ENCODE measurements around the gene NFASC. TPM values are rescaled to one million over a fixed set of nuclear protein-coding genes. Genes with fewer than 3 reads are reported as not detected.

Gene NFASC
- total RNA-seq, 2 donors from 2014 or later, result 4.4 to 7.6 TPM

DNA sequence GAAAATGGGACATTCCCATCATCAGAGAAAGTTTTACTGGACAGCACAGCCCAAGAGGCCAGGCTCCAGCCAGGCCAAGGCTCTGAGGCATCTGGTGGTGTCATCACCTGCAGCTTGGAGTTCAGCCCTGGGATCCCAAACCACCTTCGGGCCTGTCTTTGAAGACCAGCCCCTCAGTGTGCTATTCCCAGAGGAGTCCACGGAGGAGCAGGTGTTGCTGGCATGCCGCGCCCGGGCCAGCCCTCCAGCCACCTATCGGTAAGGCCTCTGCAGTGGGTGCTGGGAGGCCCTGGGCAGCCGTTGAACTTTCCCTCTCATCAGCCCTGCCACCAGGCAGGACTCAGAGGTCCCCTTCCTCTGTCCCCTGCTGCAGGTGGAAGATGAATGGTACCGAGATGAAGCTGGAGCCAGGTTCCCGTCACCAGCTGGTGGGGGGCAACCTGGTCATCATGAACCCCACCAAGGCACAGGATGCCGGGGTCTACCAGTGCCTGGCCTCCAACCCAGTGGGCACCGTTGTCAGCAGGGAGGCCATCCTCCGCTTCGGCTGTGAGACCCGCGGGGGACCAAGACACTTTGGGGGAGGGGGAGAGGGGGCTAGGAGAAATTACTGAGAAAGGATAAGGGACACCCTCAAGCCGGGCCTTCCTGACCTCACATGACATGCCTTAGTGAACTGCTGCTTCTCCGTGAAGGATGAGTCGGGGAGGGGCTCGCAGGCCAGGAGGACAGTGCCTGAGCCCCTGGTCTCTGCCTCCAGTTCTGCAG is 187.3 kb downstream of the NFASC start:
- DNase-seq (no peak), ATAC-seq (no peak)
- Histone ChIP-seq H3K4me1 (peaks cover 6% of the 10 kb centered on the region), H3K27me3 (no peaks in the 10 kb centered on the region), H3K36me3 (replicated peaks in 1 of 2; ENCODE audit: insufficient read depth in 1 of 2, low read depth in 2 of 2) (no peaks in the 10 kb centered on the region), H3K9me3 (no peaks in the 10 kb centered on the region), H3K27ac (no peak overlapping the region), H3K4me3 (no peak overlapping the region)
- TF ChIP-seq, protein P1, sequence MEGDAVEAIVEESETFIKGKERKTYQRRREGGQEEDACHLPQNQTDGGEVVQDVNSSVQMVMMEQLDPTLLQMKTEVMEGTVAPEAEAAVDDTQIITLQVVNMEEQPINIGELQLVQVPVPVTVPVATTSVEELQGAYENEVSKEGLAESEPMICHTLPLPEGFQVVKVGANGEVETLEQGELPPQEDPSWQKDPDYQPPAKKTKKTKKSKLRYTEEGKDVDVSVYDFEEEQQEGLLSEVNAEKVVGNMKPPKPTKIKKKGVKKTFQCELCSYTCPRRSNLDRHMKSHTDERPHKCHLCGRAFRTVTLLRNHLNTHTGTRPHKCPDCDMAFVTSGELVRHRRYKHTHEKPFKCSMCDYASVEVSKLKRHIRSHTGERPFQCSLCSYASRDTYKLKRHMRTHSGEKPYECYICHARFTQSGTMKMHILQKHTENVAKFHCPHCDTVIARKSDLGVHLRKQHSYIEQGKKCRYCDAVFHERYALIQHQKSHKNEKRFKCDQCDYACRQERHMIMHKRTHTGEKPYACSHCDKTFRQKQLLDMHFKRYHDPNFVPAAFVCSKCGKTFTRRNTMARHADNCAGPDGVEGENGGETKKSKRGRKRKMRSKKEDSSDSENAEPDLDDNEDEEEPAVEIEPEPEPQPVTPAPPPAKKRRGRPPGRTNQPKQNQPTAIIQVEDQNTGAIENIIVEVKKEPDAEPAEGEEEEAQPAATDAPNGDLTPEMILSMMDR (IDR thresholded peaks at IDR 0.05), result no peak
- TF ChIP-seq POLR2A (IDR thresholded peaks at IDR 0.05), result no peak
- WGBS, 2 donors, result 84 to 95% methylated on average over 10 to 14 of the region's 19 CpGs
- intact Hi-C loops (cut with DNase I), result loop anchor here (5.0 kb wide), 1 partner anchor 66 kb away; no protein-coding TSS in a partner anchor

DNA sequence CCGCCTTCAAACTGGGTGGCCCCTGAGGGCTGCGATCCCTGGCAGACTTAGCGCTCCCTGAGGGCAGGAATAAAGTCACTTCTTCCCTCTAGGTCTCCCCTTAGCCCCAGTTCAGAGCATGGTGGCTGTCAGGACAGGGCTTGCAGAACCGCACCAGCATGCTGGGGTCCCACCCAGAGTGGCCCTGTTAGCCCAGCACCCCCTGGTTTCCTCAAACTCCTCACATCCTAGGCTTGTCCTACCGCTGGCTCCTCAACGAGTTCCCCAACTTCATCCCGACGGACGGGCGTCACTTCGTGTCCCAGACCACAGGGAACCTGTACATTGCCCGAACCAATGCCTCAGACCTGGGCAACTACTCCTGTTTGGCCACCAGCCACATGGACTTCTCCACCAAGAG is 188.2 kb downstream of the NFASC start:
- H3K9me3 ChIP-seq, result no peaks in the 10 kb centered on the region
- ATAC-seq (no peak), DNase-seq (no peak)
- no peak overlapping the region for H3K4me3 ChIP-seq
- H3K4me1 ChIP-seq, result peaks cover 6% of the 10 kb centered on the region
- WGBS, 2 donors, result 88 to 91% methylated on average over 12 of the region's 12 CpGs
- intact Hi-C loops (cut with DNase I), result loop anchor here (5.0 kb wide), 1 partner anchor 67 kb away; no protein-coding TSS in a partner anchor
- no peaks in the 10 kb centered on the region for H3K27me3 ChIP-seq
- H3K36me3 ChIP-seq (replicated peaks in 1 of 2; ENCODE audit: insufficient read depth in 1 of 2, low read depth in 2 of 2), result no peaks in the 10 kb centered on the region
- no peak overlapping the region for H3K27ac ChIP-seq
- no peak for TF ChIP-seq POLR2A (IDR thresholded peaks at IDR 0.05)
- TF ChIP-seq, protein P1 (IDR thresholded peaks at IDR 0.05), result no peak

DNA sequence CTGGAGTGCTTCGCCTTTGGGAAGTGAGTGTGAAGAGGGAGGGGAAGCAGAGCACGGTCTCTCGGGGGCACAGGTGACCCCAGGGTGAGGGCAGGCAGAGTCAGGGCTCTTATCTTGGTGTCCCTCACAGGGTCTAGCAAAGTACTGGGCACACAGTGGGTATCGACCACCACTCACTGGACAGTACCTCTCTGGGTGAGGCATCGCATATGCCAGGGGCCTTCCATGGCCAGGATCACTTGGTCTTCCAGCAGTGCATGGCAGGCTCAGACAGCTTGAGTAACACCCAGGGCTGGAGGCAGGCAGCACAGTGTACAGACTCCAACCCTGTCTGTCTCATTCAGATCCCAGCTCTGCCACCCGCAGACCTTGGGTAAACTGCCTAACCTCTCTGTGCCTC is 189.0 kb downstream of the NFASC start:
- Histone ChIP-seq H3K27me3 (no peaks in the 10 kb centered on the region), H3K27ac (no peak overlapping the region), H3K4me3 (no peak overlapping the region), H3K9me3 (no peaks in the 10 kb centered on the region), H3K36me3 (replicated peaks in 1 of 2; ENCODE audit: insufficient read depth in 1 of 2, low read depth in 2 of 2) (no peaks in the 10 kb centered on the region), H3K4me1 (peaks cover 6% of the 10 kb centered on the region)
- WGBS, 2 donors, result 87 to 100% methylated on average over 1 to 6 of the region's 6 CpGs
- ATAC-seq (no peak), DNase-seq (no peak)
- intact Hi-C loops (cut with DNase I), result loop anchor here (5.0 kb wide), 1 partner anchor 67 kb away; no protein-coding TSS in a partner anchor
- TF ChIP-seq, protein P1 (IDR thresholded peaks at IDR 0.05), result no peak
- no peak for TF ChIP-seq POLR2A (IDR thresholded peaks at IDR 0.05)

DNA sequence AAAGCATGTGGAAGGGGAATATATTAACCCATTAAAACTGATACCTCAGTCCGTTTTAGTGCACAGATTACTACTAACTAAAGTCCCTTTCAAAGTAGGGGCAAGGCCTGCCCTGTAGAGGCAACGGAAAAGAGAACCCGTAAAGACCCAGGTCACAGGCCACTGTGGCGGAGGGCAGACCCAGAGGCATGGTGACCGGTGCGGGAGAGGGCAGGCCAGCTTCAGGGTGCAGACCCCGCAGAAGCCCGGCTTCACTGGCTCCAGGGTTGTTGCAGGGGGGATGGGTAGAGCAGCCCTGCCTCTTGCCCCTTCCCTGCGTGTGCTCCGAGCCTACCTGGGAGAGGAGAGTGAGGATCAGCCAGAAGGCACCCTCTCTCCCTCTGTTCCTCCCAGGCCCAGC is 190.1 kb downstream of the NFASC start:
- no peak for ATAC-seq
- DNase-seq, result no peak
- no peaks in the 10 kb centered on the region for H3K36me3 ChIP-seq (replicated peaks in 1 of 2; ENCODE audit: insufficient read depth in 1 of 2, low read depth in 2 of 2)
- peaks cover 6% of the 10 kb centered on the region for H3K4me1 ChIP-seq
- H3K27me3 ChIP-seq, result no peaks in the 10 kb centered on the region
- no peaks in the 10 kb centered on the region for H3K9me3 ChIP-seq
- intact Hi-C loops (cut with DNase I), result no loop called here
- H3K4me3 ChIP-seq, result no peak overlapping the region
- no peak overlapping the region for H3K27ac ChIP-seq
- WGBS, 2 donors, result 80 to 89% methylated on average over 8 to 10 of the region's 10 CpGs
- TF ChIP-seq, protein P1 (IDR thresholded peaks at IDR 0.05), result no peak
- no peak for TF ChIP-seq POLR2A (IDR thresholded peaks at IDR 0.05)

DNA sequence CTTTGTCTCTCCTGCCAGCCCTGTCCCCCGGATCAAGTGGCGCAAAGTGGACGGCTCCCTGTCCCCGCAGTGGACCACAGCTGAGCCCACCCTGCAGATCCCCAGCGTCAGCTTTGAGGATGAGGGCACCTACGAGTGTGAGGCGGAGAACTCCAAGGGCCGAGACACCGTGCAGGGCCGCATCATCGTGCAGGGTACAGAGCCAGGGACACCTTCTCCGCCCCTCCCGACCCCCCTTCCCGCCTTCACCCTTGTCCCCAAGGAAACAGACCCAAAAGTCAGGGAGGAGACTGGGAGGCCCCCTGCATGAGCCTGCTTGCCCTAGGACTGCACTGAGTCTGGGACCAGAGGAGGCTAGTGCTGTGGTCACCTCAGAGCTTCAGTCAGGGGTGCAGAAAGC is 190.6 kb downstream of the NFASC start:
- Histone ChIP-seq H3K36me3 (replicated peaks in 1 of 2; ENCODE audit: insufficient read depth in 1 of 2, low read depth in 2 of 2) (no peaks in the 10 kb centered on the region), H3K4me3 (no peak overlapping the region), H3K27me3 (no peaks in the 10 kb centered on the region), H3K9me3 (no peaks in the 10 kb centered on the region), H3K4me1 (peaks cover 6% of the 10 kb centered on the region), H3K27ac (no peak overlapping the region)
- intact Hi-C loops (cut with DNase I), result no loop called here
- ATAC-seq (no peak), DNase-seq (no peak)
- WGBS, 2 donors, result 60 to 76% methylated on average over 7 to 14 of the region's 14 CpGs
- TF ChIP-seq, protein P1 (IDR thresholded peaks at IDR 0.05), result no peak
- TF ChIP-seq POLR2A (IDR thresholded peaks at IDR 0.05), result no peak
